GM18861 (cell line): Measurements from ENCODE around the gene PDZD2.

Experiments used
- ATAC-seq: cut with Tn5 transposase; IDR thresholded peaks from one replicate; pipeline ENCODE4 v1.9.1; 2021; ENCODE audit not compliant: unreplicated experiment

PDZD2 gene

DNA sequence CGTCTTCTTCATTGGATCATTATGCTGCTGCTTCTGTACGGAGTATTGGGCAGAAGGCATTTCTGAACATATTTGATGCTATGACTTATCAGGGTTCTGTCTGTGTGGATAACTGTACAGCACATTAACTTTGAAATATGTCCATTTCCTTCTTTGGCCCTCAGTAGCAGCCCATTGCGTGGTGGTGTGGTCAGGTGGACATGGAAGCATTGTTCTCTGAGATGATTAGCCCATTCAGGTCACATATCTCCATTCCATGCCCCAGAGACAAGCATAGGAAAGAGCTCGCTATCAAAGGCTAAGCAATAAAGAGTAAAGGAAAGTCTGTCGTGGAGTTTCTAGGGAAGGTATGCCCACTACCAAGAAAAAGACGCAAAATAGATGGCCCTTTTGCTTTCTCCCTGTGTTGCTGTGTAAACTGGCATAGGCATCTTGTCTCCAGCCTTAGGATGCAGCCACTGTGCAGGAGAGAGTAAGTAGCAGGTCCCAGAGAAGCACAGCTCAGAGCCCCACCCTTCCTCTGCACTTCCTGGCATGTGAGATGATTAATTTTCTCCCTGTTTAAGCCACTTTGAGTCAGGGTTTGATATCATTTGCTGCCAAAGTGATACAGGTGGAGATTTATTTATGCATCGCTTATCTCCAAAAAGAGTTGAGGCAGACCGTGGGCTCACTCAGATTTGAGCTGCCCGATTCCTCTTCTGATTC lies 221.9 kb downstream of the PDZD2 start:
- no peak for ATAC-seq

- no peak for ATAC-seq
Measured at GRCh38 chr5:31861601-31862000, 222.7 kb downstream of the PDZD2 start.

- no peak for ATAC-seq
Measured at GRCh38 chr5:31863991-31864411, 225.1 kb downstream of the PDZD2 start.

GRCh38 chr5:31866166-31866565 lies 227.2 kb downstream of the PDZD2 start:
- ATAC-seq = no peak

- ATAC-seq = no peak
Measured at GRCh38 chr5:31867219-31867618, 228.3 kb downstream of the PDZD2 start.

GRCh38 chr5:31880449-31880848 lies 241.5 kb downstream of the PDZD2 start:
- ATAC-seq = no peak

GRCh38 chr5:31884896-31885295 lies 246.0 kb downstream of the PDZD2 start:
- no peak for ATAC-seq

DNA sequence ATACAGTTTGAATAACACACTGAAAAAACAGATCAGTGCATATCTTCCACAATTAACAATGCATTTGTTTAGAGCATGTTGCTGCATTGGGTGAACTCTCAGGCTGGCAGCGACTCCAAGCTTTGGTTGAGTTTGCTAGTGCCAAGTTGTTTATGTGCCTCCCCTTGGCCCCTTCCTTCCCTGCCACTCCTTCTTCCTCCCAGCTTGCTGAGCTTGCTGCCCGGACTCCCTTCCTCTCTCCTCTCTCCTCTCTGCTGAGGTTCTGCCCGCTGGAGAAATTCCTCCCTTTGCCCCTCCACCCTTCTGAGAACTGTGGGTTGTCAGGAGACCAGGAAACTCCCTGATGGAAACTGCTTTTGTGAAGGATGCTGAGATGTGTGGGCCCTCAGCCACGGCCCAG lies 247.3 kb downstream of the PDZD2 start:
- no peak for ATAC-seq

- no peak for ATAC-seq
Measured at GRCh38 chr5:31887556-31887955, 248.6 kb downstream of the PDZD2 start.

- ATAC-seq = no peak
Measured at GRCh38 chr5:31888564-31888963, 249.6 kb downstream of the PDZD2 start.

GRCh38 chr5:31889001-31889561 lies 250.2 kb downstream of the PDZD2 start:
- no peak for ATAC-seq

GRCh38 chr5:31890046-31890445 lies 251.1 kb downstream of the PDZD2 start:
- no peak for ATAC-seq

GRCh38 chr5:31894141-31894540 lies 255.2 kb downstream of the PDZD2 start:
- ATAC-seq = no peak

GRCh38 chr5:31895199-31895820 lies 256.4 kb downstream of the PDZD2 start:
- ATAC-seq = no peak

- no peak for ATAC-seq
Measured at GRCh38 chr5:31898036-31898632, 259.2 kb downstream of the PDZD2 start.

- ATAC-seq = no peak
Measured at GRCh38 chr5:31900296-31900865, 261.4 kb downstream of the PDZD2 start.

GRCh38 chr5:31901807-31902530 lies 263.0 kb downstream of the PDZD2 start:
- ATAC-seq = no peak

- ATAC-seq = no peak
Measured at GRCh38 chr5:31908396-31908795, 269.5 kb downstream of the PDZD2 start.

GRCh38 chr5:31909073-31909472 lies 270.1 kb downstream of the PDZD2 start:
- ATAC-seq = no peak

- ATAC-seq = no peak
Measured at GRCh38 chr5:31911291-31912265, 272.6 kb downstream of the PDZD2 start.
